ENCODE measurements around the gene SLC12A3.

The SLC12A3 gene

GRCh38 chr16:56836410-56837230 is 28.4 kb upstream of the SLC12A3 start:
- Mint-ChIP-seq H3K36me3 (ENCODE audit: insufficient read depth) (peaks cover 49% of the 10 kb centered on the region), H3K27ac (peak overlapping the region in 1 of 2 donors; percentile 25), H3K4me3 (no peak overlapping the region), H3K9me3 (no peaks in the 10 kb centered on the region), H3K4me1 (ENCODE audit: low read depth in 2 of 2) (no peaks in the 10 kb centered on the region), H3K27me3 (no peaks in the 10 kb centered on the region)
- DNase-seq: no peak
- no peak for ATAC-seq (replicated peaks)

GRCh38 chr16:56838622-56839337 is 26.2 kb upstream of the SLC12A3 start:
- DNase-seq: no peak
- ATAC-seq (replicated peaks): no peak
- peaks cover 52% of the 10 kb centered on the region for H3K36me3 Mint-ChIP-seq (ENCODE audit: insufficient read depth)
- H3K27me3 Mint-ChIP-seq: no peaks in the 10 kb centered on the region
- no peaks in the 10 kb centered on the region for H3K4me1 Mint-ChIP-seq (ENCODE audit: low read depth in 2 of 2)
- H3K4me3 Mint-ChIP-seq: no peak overlapping the region
- H3K27ac Mint-ChIP-seq: peak overlapping the region in 1 of 2 donors; percentile 28
- H3K9me3 Mint-ChIP-seq: no peaks in the 10 kb centered on the region

GRCh38 chr16:56841233-56841632 is 23.8 kb upstream of the SLC12A3 start:
- Mint-ChIP-seq H3K4me3 (no peak overlapping the region), H3K4me1 (ENCODE audit: low read depth in 2 of 2) (peaks cover 0 to 2% of the 10 kb centered on the region in 2 donors), H3K27me3 (no peaks in the 10 kb centered on the region), H3K9me3 (no peaks in the 10 kb centered on the region), H3K27ac (no peak overlapping the region), H3K36me3 (ENCODE audit: insufficient read depth) (peaks cover 51% of the 10 kb centered on the region)
- DNase-seq (no peak), ATAC-seq (replicated peaks) (no peak)

GRCh38 chr16:56841659-56842058 is 23.3 kb upstream of the SLC12A3 start:
- Mint-ChIP-seq H3K9me3 (no peaks in the 10 kb centered on the region), H3K36me3 (ENCODE audit: insufficient read depth) (peaks cover 51% of the 10 kb centered on the region), H3K4me1 (ENCODE audit: low read depth in 2 of 2) (peaks cover under 1 to 2% of the 10 kb centered on the region in 2 donors), H3K27me3 (no peaks in the 10 kb centered on the region), H3K27ac (no peak overlapping the region), H3K4me3 (no peak overlapping the region)
- no peak for DNase-seq
- no peak for ATAC-seq (replicated peaks)

- H3K27me3 Mint-ChIP-seq: no peaks in the 10 kb centered on the region
- ATAC-seq (replicated peaks) (no peak), DNase-seq (no peak)
- no peak overlapping the region for H3K4me3 Mint-ChIP-seq
- H3K36me3 Mint-ChIP-seq (ENCODE audit: insufficient read depth): peaks cover 48% of the 10 kb centered on the region
- H3K27ac Mint-ChIP-seq: no peak overlapping the region
- H3K4me1 Mint-ChIP-seq (ENCODE audit: low read depth in 2 of 2): peaks cover 5 to 6% of the 10 kb centered on the region in 2 donors
- H3K9me3 Mint-ChIP-seq: no peaks in the 10 kb centered on the region
Observed at GRCh38 chr16:56842133-56842532, 22.9 kb upstream of the SLC12A3 start.

GRCh38 chr16:56844056-56844455 is 21.0 kb upstream of the SLC12A3 start:
- Mint-ChIP-seq H3K4me1 (ENCODE audit: low read depth in 2 of 2) (peaks cover 9 to 20% of the 10 kb centered on the region in 2 donors), H3K27ac (no peak overlapping the region), H3K36me3 (ENCODE audit: insufficient read depth) (peaks cover 36% of the 10 kb centered on the region), H3K9me3 (no peaks in the 10 kb centered on the region), H3K4me3 (no peak overlapping the region), H3K27me3 (no peaks in the 10 kb centered on the region)
- DNase-seq (no peak), ATAC-seq (replicated peaks) (no peak)

- H3K4me1 Mint-ChIP-seq (ENCODE audit: low read depth in 2 of 2): peaks cover 9 to 20% of the 10 kb centered on the region in 2 donors
- no peaks in the 10 kb centered on the region for H3K27me3 Mint-ChIP-seq
- peak; percentile 40 for ATAC-seq (replicated peaks)
- DNase-seq: no peak
- H3K9me3 Mint-ChIP-seq: no peaks in the 10 kb centered on the region
- peaks cover 16% of the 10 kb centered on the region for H3K36me3 Mint-ChIP-seq (ENCODE audit: insufficient read depth)
- H3K4me3 Mint-ChIP-seq: peak overlapping the region in 1 of 2 donors; percentile 56
- H3K27ac Mint-ChIP-seq: peak overlapping the region; percentile 45 to 90
Observed at GRCh38 chr16:56847173-56847910, 17.7 kb upstream of the SLC12A3 start.

GRCh38 chr16:56848029-56848936 is 16.7 kb upstream of the SLC12A3 start:
- H3K4me3 Mint-ChIP-seq: peak overlapping the region in 1 of 2 donors; percentile 56
- ATAC-seq (replicated peaks) (no peak), DNase-seq (no peak)
- H3K4me1 Mint-ChIP-seq (ENCODE audit: low read depth in 2 of 2): peaks cover 9 to 20% of the 10 kb centered on the region in 2 donors
- H3K36me3 Mint-ChIP-seq (ENCODE audit: insufficient read depth): peaks cover 15% of the 10 kb centered on the region
- peak overlapping the region; percentile 45 to 90 for H3K27ac Mint-ChIP-seq
- no peaks in the 10 kb centered on the region for H3K27me3 Mint-ChIP-seq
- H3K9me3 Mint-ChIP-seq: no peaks in the 10 kb centered on the region

- Mint-ChIP-seq H3K27ac (peak overlapping the region; percentile 44 to 90), H3K9me3 (no peaks in the 10 kb centered on the region), H3K36me3 (ENCODE audit: insufficient read depth) (peaks cover 10% of the 10 kb centered on the region), H3K4me3 (no peak overlapping the region), H3K4me1 (ENCODE audit: low read depth in 2 of 2) (peaks cover 9 to 20% of the 10 kb centered on the region in 2 donors), H3K27me3 (no peaks in the 10 kb centered on the region)
- ATAC-seq (replicated peaks): no peak
- DNase-seq: no peak
Observed at GRCh38 chr16:56848955-56849689, 15.9 kb upstream of the SLC12A3 start.

GRCh38 chr16:56849690-56850680 is 15.0 kb upstream of the SLC12A3 start:
- Mint-ChIP-seq H3K27me3 (no peaks in the 10 kb centered on the region), H3K27ac (peak overlapping the region in 1 of 2 donors; percentile 44), H3K36me3 (ENCODE audit: insufficient read depth) (peaks cover 6% of the 10 kb centered on the region), H3K4me1 (ENCODE audit: low read depth in 2 of 2) (peaks cover 9 to 20% of the 10 kb centered on the region in 2 donors), H3K9me3 (no peaks in the 10 kb centered on the region), H3K4me3 (no peak overlapping the region)
- ATAC-seq (replicated peaks) (no peak), DNase-seq (no peak)

GRCh38 chr16:56851671-56852400 is 13.2 kb upstream of the SLC12A3 start:
- ATAC-seq (replicated peaks) (no peak), DNase-seq (no peak)
- H3K27me3 Mint-ChIP-seq: no peaks in the 10 kb centered on the region
- no peaks in the 10 kb centered on the region for H3K36me3 Mint-ChIP-seq (ENCODE audit: insufficient read depth)
- peaks cover 5 to 18% of the 10 kb centered on the region in 2 donors for H3K4me1 Mint-ChIP-seq (ENCODE audit: low read depth in 2 of 2)
- H3K27ac Mint-ChIP-seq: no peak overlapping the region
- no peaks in the 10 kb centered on the region for H3K9me3 Mint-ChIP-seq
- H3K4me3 Mint-ChIP-seq: no peak overlapping the region
